Gastrocnemius medialis (tissue), 4 donors: ENCODE results near the gene OR5M8.

Experiments used
- POLR2A ChIP-seq, 2 donors: fragments of 450-650 bp; IDR thresholded peaks; one replicate each; pipeline ENCODE4 v1.6.1; 2017; ENCODE audit warnings: antibody characterized with exemption in 2 of 2, mild to moderate bottlenecking in 2 of 2, moderate library complexity in 2 of 2
- TF ChIP-seq, protein P1 (sequence below), 5 experiments: fragments of 450-650 bp in 3 of 5; fragments of 200-600 bp in 2 of 5; sonication (generic) in 2 of 5; IDR thresholded peaks in 4 of 5; conservative IDR thresholded peaks in 1 of 5; 1 replicate in 4 of 5; 2 replicates in 1 of 5; pipeline ENCODE4 v1.5.1; 2016 to 2019; ENCODE audit warnings: antibody characterized with exemption in 5 of 5, mild to moderate bottlenecking in 3 of 5, moderate library complexity in 3 of 5

DNA sequence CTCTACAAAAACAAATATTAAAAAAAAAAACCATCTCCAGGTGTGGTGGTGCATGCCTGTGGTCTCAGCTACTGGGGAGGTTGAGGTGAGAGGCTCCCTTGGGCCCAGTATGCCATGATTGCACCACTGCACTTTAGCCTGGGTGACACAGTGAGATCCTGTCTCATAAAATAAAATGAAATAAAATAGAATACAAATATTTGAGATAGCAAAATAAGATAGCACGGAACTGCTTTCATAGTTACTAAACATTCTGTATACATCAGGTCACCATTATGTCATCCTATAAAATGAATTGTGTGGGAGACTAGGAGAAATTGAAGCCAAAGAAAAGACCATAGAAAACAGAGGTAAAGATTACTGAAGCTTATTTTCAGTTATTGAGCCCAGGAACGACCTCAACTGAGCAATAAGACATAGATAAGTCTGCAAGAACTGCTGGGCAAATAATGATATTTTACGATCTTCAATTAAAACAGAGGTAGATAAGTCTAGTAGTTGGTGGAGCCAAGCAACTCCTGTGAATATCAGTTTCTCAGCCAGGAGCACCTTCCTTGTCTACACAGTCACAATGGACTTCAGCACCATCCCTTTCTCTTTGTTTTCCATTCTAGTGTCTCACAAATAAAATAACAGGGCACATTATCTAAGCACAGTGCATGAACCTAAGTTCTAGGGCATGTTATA is 42.0 kb upstream of the OR5M8 start:
- TF ChIP-seq POLR2A (IDR thresholded peaks at IDR 0.05), result no peak
- TF ChIP-seq, protein P1, sequence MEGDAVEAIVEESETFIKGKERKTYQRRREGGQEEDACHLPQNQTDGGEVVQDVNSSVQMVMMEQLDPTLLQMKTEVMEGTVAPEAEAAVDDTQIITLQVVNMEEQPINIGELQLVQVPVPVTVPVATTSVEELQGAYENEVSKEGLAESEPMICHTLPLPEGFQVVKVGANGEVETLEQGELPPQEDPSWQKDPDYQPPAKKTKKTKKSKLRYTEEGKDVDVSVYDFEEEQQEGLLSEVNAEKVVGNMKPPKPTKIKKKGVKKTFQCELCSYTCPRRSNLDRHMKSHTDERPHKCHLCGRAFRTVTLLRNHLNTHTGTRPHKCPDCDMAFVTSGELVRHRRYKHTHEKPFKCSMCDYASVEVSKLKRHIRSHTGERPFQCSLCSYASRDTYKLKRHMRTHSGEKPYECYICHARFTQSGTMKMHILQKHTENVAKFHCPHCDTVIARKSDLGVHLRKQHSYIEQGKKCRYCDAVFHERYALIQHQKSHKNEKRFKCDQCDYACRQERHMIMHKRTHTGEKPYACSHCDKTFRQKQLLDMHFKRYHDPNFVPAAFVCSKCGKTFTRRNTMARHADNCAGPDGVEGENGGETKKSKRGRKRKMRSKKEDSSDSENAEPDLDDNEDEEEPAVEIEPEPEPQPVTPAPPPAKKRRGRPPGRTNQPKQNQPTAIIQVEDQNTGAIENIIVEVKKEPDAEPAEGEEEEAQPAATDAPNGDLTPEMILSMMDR (IDR thresholded peaks at IDR 0.05 in 4 of 5, conservative IDR thresholded peaks at IDR 0.05 in 1 of 5), result no peak
